Measurements from ENCODE around the gene MKLN1.
A peak's percentile ranks its signal among the peaks of the same experiment; 100 is the strongest.

The MKLN1 gene

GRCh38 chr7:131488361-131488760 is 160.7 kb downstream of the MKLN1 start:
- H3K27me3 ChIP-seq (replicated peaks), result no peaks in the 10 kb centered on the region
- no peak overlapping the region for H3K27ac ChIP-seq
- H3K4me3 ChIP-seq (ENCODE audit: low read depth, low read length), result no peak overlapping the region
- no peaks in the 10 kb centered on the region for H3K36me3 ChIP-seq (replicated peaks)
- peak; percentile 11 for DNase-seq
- in situ Hi-C loops (cut with HindIII; ENCODE audit: low pct_ligation_motif_present, low sequenced_read_pairs), result no loop called here
- TF ChIP-seq, protein P1, sequence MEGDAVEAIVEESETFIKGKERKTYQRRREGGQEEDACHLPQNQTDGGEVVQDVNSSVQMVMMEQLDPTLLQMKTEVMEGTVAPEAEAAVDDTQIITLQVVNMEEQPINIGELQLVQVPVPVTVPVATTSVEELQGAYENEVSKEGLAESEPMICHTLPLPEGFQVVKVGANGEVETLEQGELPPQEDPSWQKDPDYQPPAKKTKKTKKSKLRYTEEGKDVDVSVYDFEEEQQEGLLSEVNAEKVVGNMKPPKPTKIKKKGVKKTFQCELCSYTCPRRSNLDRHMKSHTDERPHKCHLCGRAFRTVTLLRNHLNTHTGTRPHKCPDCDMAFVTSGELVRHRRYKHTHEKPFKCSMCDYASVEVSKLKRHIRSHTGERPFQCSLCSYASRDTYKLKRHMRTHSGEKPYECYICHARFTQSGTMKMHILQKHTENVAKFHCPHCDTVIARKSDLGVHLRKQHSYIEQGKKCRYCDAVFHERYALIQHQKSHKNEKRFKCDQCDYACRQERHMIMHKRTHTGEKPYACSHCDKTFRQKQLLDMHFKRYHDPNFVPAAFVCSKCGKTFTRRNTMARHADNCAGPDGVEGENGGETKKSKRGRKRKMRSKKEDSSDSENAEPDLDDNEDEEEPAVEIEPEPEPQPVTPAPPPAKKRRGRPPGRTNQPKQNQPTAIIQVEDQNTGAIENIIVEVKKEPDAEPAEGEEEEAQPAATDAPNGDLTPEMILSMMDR (IDR thresholded peaks at IDR 0.05; ENCODE audit: low read depth, low read length, missing control alignments), result peak; percentile 40

- no peak for DNase-seq
- no peaks in the 10 kb centered on the region for H3K36me3 ChIP-seq (replicated peaks)
- no peak overlapping the region for H3K27ac ChIP-seq
- H3K4me3 ChIP-seq (ENCODE audit: low read depth, low read length), result no peak overlapping the region
- H3K27me3 ChIP-seq (replicated peaks), result no peaks in the 10 kb centered on the region
- TF ChIP-seq, protein P1 (IDR thresholded peaks at IDR 0.05; ENCODE audit: low read depth, low read length, missing control alignments), result no peak
- in situ Hi-C loops (cut with HindIII; ENCODE audit: low pct_ligation_motif_present, low sequenced_read_pairs), result no loop called here
Measured at GRCh38 chr7:131489196-131489595, 161.5 kb downstream of the MKLN1 start.

DNA sequence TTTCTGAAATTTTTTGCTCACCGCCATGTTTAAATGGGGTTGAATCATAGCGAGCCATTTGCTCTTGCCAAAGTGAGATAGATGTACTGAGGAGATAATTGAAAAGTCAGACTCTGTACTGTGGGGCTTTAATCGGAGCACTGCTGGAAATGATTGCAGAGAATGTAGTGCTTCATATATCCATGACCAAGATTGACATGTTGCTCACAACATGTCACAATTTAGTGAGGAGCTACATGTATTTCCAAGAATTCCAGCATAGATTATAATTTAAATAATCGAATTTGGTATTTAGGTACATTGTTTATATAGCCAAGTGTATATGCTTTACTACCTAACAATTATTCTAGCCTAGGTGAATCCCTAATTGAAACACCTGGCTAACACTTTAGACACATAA is 162.2 kb downstream of the MKLN1 start:
- Histone ChIP-seq H3K27me3 (replicated peaks) (no peaks in the 10 kb centered on the region), H3K4me3 (ENCODE audit: low read depth, low read length) (no peak overlapping the region), H3K36me3 (replicated peaks) (no peaks in the 10 kb centered on the region), H3K27ac (no peak overlapping the region)
- TF ChIP-seq, protein P1 (IDR thresholded peaks at IDR 0.05; ENCODE audit: low read depth, low read length, missing control alignments), result no peak
- in situ Hi-C loops (cut with HindIII; ENCODE audit: low pct_ligation_motif_present, low sequenced_read_pairs), result no loop called here
- no peak for DNase-seq

GRCh38 chr7:131493081-131493480 is 165.4 kb downstream of the MKLN1 start:
- H3K36me3 ChIP-seq (replicated peaks), result no peaks in the 10 kb centered on the region
- in situ Hi-C loops (cut with HindIII; ENCODE audit: low pct_ligation_motif_present, low sequenced_read_pairs), result no loop called here

DNA sequence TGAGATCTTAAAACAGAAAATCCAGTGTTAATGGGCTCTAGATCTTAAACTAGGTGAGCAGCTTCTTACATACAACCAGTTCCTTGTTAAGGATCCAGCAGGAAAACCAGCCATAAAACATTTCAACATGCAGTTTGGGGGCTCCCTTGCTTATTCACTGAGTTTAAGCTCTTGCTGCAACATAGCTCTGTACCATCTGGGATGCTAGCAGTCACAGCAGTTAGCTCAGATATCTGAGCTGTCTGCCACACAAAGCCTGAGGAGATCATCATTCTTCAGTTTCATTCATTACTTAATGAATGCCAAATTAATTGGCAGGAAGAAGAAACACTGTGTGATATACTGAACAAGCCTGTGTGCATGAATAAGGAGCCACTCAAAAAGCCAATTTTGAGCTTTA is 165.9 kb downstream of the MKLN1 start:
- Histone ChIP-seq H3K4me3 (ENCODE audit: low read depth, low read length) (no peak overlapping the region), H3K27me3 (replicated peaks) (no peaks in the 10 kb centered on the region), H3K36me3 (replicated peaks) (no peaks in the 10 kb centered on the region), H3K27ac (no peak overlapping the region)
- TF ChIP-seq, protein P1 (IDR thresholded peaks at IDR 0.05; ENCODE audit: low read depth, low read length, missing control alignments), result no peak
- no peak for DNase-seq
- in situ Hi-C loops (cut with HindIII; ENCODE audit: low pct_ligation_motif_present, low sequenced_read_pairs), result no loop called here

More at GRCh38 chr7:131493081-131493480, 165.4 kb downstream of the MKLN1 start:
- Histone ChIP-seq H3K27ac (no peak overlapping the region), H3K27me3 (replicated peaks) (no peaks in the 10 kb centered on the region), H3K4me3 (ENCODE audit: low read depth, low read length) (no peak overlapping the region)
- TF ChIP-seq, protein P1 (IDR thresholded peaks at IDR 0.05; ENCODE audit: low read depth, low read length, missing control alignments), result no peak
- DNase-seq, result no peak

DNA sequence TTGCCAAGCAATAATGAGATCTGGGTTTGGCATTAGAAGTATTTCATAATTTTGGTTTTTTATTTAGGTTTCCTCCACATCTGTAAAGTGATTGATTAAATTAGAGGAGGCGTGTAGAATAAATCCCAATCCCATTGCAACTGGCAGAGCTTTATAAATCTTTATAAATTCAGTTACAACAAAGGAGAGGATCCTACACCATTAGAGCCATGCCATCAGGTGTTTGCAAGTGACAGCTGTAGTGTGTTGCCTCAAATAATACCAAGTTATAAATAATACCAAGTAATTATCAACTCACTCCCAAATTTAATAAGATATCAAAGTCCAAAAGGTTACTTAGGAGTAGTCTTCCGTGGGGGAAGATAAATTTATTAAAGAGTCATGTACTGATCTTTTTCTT is 166.5 kb downstream of the MKLN1 start:
- TF ChIP-seq, protein P1 (IDR thresholded peaks at IDR 0.05; ENCODE audit: low read depth, low read length, missing control alignments), result no peak
- in situ Hi-C loops (cut with HindIII; ENCODE audit: low pct_ligation_motif_present, low sequenced_read_pairs), result no loop called here
- DNase-seq, result no peak

More for the DNA sequence above, 166.5 kb downstream of the MKLN1 start:
- Histone ChIP-seq H3K27ac (no peak overlapping the region), H3K27me3 (replicated peaks) (no peaks in the 10 kb centered on the region), H3K4me3 (ENCODE audit: low read depth, low read length) (no peak overlapping the region), H3K36me3 (replicated peaks) (no peaks in the 10 kb centered on the region)
